Left lung (tissue), 10 donors: ENCODE data around the gene GTSE1. TPM values are rescaled to one million over a fixed set of nuclear protein-coding genes. Genes with fewer than 3 reads are reported as not detected.

Source experiments
- ATAC-seq: fragments of 200-7000 bp; cut with Tn5 transposase; one replicate; pipeline ENCODE4 v1.9.1; 2020; ENCODE audit warnings: moderate library complexity
- DNase-seq, 4 donors: peaks; one replicate each; pipeline ENCODE4 v3.0.0-alpha.2; 2013 to 2020
- H3K27ac ChIP-seq, 2 donors: fragments of 200-600 bp; sonication (generic) in 1 of 2; one replicate each; pipeline versions ENCODE4 v1.5.0 to v1.8.0; 2020 to 2021
- H3K27me3 ChIP-seq, 2 donors: fragments of 200-600 bp; sonication (generic) in 1 of 2; one replicate each; pipeline versions ENCODE4 v1.5.0 to v1.8.0; 2020 to 2021
- H3K36me3 ChIP-seq, 2 donors: fragments of 200-600 bp; sonication (generic) in 1 of 2; one replicate each; pipeline versions ENCODE4 v1.5.0 to v1.8.0; 2020 to 2021
- H3K4me1 ChIP-seq, 2 donors: fragments of 200-600 bp; one replicate each; pipeline ENCODE4 v1.8.0; 2021
- H3K4me3 ChIP-seq, 2 donors: fragments of 200-600 bp; sonication (generic) in 1 of 2; one replicate each; pipeline versions ENCODE4 v1.5.0 to v1.8.0; 2020 to 2021; ENCODE audit warnings: mild to moderate bottlenecking in 1 of 2
- H3K9me3 ChIP-seq, 2 donors: fragments of 200-600 bp; sonication (generic) in 1 of 2; one replicate each; pipeline versions ENCODE4 v1.5.0 to v1.8.0; 2020 to 2021
- intact Hi-C, 2 donors: fragments of 100-400 bp; cut with DNase I; formaldehyde crosslinking; loops; one replicate each; pipeline versions ENCODE4 v1.11.2 to v1.14.2; 2022
- polyA plus RNA-seq, 6 donors: library from polyadenylated mRNA; unstranded; fragments of 120-200 nt; gene quantifications; one replicate each; pipeline ENCODE4 v1.2.1, GENCODE V29; 2013; ENCODE audit not compliant: insufficient read length in 6 of 6
- total RNA-seq, 2 donors: library from RNA; stranded (reverse); fragmentation: NEBNext Ultra II Directional; extraction: Animal tissue kit (Norgen Biotek cat#: 25700); gene quantifications; one replicate each; pipeline ENCODE4 v1.2.1, GENCODE V29; 2021
- TF ChIP-seq, protein P1 (sequence below), 2 donors: fragments of 200-600 bp; sonication (generic) in 1 of 2; IDR thresholded peaks; one replicate each; pipeline versions ENCODE4 v1.5.0 to v1.8.0; 2021; ENCODE audit warnings: antibody characterized with exemption in 2 of 2
- donor health status: DM: no; HTN: yes; CAD: no.
- donor health status: DM: no; HTN: no; CAD: no.

The GTSE1 gene
- total and polyA plus RNA-seq, 8 donors, result 1.5 to 30.6 (median 15.3) TPM

DNA sequence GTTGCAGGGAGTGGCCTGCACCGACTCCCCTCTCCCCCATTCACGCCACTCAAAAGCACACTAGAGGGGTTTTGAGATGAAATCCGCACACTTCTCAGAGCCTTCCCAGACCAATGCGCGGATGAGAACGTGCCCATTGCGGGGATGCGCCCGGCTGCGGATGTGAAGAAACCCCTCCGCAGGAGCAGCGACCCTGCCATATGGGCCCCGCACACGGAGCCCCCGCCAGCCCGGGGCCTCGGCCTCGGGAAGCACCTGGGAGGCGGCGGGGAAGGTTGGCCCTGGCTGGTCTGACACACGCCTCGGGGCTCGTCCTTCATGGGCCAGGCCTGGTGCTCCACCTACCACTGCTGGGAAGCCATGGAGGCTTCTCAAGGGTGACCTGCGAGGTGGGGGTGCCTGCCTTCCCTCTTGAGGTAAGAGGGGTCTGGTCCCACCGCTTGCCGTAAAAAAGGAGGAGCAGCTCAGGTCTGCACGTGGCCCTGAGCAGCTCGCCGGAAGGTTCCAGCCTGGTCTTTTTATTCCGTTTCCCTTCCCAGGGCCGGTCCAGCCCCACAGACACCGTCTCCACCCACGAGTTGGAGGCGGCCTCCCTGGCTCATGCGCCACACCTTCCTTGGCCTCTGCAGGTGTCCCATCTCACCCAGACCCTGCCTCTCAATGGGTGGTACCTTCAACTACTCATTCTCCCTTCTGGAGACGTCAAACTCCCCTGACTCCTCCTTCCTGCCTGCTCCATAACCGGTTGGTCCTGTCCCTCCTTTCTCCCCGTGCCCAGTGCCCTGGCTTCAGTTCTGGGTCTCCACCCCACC is 78.2 kb downstream of the GTSE1 start:
- H3K27me3 ChIP-seq, result peaks cover 0 to 18% of the 10 kb centered on the region in 2 donors
- intact Hi-C loops, result no loop called here
- DNase-seq (peak in 3 of 4 donors; percentile 77 to 88 (median 79)), ATAC-seq (peak; percentile 69)
- peaks cover 8 to 14% of the 10 kb centered on the region in 2 donors for H3K4me1 ChIP-seq
- no peak overlapping the region for H3K4me3 ChIP-seq
- no peaks in the 10 kb centered on the region for H3K36me3 ChIP-seq
- peaks cover 0 to 10% of the 10 kb centered on the region in 2 donors for H3K9me3 ChIP-seq
- TF ChIP-seq, protein P1, sequence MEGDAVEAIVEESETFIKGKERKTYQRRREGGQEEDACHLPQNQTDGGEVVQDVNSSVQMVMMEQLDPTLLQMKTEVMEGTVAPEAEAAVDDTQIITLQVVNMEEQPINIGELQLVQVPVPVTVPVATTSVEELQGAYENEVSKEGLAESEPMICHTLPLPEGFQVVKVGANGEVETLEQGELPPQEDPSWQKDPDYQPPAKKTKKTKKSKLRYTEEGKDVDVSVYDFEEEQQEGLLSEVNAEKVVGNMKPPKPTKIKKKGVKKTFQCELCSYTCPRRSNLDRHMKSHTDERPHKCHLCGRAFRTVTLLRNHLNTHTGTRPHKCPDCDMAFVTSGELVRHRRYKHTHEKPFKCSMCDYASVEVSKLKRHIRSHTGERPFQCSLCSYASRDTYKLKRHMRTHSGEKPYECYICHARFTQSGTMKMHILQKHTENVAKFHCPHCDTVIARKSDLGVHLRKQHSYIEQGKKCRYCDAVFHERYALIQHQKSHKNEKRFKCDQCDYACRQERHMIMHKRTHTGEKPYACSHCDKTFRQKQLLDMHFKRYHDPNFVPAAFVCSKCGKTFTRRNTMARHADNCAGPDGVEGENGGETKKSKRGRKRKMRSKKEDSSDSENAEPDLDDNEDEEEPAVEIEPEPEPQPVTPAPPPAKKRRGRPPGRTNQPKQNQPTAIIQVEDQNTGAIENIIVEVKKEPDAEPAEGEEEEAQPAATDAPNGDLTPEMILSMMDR (IDR thresholded peaks at IDR 0.05), result no peak
- no peak overlapping the region for H3K27ac ChIP-seq

DNA sequence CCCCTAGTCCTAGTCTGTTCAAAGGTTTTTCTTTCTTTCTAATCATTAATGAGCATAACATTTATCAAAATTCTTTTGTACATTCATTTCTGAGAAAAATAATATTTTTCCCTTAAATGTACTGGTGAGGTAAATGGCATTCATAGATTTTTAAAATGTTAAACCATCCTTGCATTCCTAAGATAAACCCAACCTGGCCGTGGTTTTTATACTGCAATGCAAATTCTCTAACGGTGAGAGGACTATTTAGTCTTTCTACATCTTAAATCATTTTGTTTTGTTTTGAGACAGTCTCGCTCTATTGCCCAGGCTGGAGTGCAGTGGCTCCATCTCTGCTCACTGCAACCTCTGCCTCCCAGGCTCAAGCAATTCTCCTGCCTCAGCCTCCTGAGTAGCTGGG is 79.4 kb downstream of the GTSE1 start:
- H3K4me1 ChIP-seq, result peaks cover 8 to 14% of the 10 kb centered on the region in 2 donors
- ATAC-seq, result no peak
- intact Hi-C loops, result no loop called here
- H3K27ac ChIP-seq, result peak overlapping the region; percentile 72 to 83
- peaks cover 0 to 18% of the 10 kb centered on the region in 2 donors for H3K27me3 ChIP-seq
- H3K36me3 ChIP-seq, result no peaks in the 10 kb centered on the region
- TF ChIP-seq, protein P1 (IDR thresholded peaks at IDR 0.05), result no peak
- peaks cover 0 to 10% of the 10 kb centered on the region in 2 donors for H3K9me3 ChIP-seq
- DNase-seq, result peak in 1 of 4 donors; percentile 1
- H3K4me3 ChIP-seq, result peak overlapping the region in 1 of 2 donors; percentile 7

DNA sequence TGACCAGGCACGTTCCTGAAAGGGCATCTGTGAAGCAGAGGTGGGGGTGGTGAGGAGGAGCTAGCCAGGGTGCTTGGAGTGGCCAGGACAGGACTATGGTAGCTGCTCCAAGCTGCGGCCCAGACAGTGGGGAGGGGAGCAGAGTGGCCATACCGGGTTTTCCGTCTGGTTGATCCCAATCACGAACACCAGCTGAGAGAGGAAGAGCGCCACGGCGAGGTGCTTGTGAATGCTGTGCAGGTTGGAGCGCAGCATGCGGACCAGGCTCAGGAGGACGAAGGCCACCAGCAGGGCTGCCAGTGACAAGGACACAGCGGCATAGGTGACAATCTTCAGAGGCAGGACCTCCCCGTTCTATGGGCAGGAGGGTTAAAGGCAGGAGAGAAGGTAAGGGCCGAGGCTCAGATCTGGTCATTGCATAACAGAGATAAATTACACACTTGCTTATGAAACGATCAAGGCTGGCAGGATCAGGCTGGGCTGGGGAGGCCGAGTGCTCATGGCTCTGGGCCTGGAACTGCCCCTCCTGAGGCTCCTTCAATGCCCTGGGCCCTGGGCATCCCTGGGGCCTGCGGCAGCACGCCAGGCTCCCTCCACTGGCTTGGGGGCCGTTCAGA is 80.3 kb downstream of the GTSE1 start:
- ATAC-seq (peak; percentile 29), DNase-seq (peak in 1 of 4 donors; percentile 65)
- peaks cover 8 to 14% of the 10 kb centered on the region in 2 donors for H3K4me1 ChIP-seq
- H3K4me3 ChIP-seq, result no peak overlapping the region
- H3K9me3 ChIP-seq, result peaks cover 0 to 10% of the 10 kb centered on the region in 2 donors
- no peaks in the 10 kb centered on the region for H3K36me3 ChIP-seq
- H3K27me3 ChIP-seq, result peaks cover 0 to 18% of the 10 kb centered on the region in 2 donors
- H3K27ac ChIP-seq, result peak overlapping the region; percentile 72 to 83
- TF ChIP-seq, protein P1 (IDR thresholded peaks at IDR 0.05), result no peak
- intact Hi-C loops, result no loop called here

DNA sequence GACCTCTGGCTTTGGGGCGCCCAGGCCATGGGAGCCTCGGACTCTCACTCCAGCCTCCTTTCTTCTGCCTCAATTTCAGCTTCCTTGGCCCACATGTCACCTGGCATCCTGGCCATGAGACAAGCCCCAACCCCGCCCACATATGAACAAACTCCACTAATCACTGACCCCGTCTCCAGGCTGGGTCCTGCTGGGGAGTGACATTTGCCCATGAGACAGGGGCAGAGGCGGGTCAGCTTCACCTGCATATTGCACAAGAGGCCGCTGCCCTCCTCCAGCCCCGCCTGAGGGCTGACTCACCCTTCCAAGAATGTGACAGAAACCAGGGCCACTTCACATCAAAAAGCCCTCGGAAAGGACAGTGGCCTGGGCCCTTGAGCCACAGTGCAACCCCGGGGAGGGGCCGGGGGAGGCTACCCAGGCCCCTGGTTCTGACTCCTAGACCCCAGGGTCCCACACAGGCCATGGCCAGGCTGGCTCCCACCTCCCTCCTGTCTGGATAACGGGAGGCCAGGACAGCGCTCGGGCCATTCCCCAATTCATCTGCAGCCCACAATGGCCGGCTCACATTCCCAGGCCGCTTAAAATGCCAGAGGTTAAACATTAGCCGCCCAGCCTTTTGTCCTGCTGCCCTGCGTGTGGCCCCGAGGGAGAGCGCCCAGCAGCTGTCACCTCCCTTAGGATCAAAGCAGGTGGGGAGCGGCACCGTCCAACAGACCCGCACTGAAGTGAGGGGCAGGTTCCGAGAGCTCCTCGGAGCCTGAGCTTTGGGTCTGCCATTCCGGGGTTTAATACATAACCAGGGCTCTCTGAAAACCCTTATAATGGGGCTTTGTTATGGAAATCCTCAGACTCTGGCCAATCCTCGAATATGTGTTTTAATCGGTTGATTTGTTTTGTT is 81.1 kb downstream of the GTSE1 start:
- H3K4me3 ChIP-seq, result no peak overlapping the region
- intact Hi-C loops, result no loop called here
- DNase-seq (peak in 3 of 4 donors; percentile 65 to 89 (median 85)), ATAC-seq (peak; percentile 78)
- peaks cover 0 to 10% of the 10 kb centered on the region in 2 donors for H3K9me3 ChIP-seq
- TF ChIP-seq, protein P1 (IDR thresholded peaks at IDR 0.05), result no peak
- H3K4me1 ChIP-seq, result peaks cover 8 to 14% of the 10 kb centered on the region in 2 donors
- H3K27me3 ChIP-seq, result peaks cover 0 to 18% of the 10 kb centered on the region in 2 donors
- H3K27ac ChIP-seq, result peak overlapping the region; percentile 72 to 83
- no peaks in the 10 kb centered on the region for H3K36me3 ChIP-seq
